ENCODE results near the gene ANKRD61.
"Not testable (repeated sequence)": the region's sequence is repeated elsewhere in the genome, so short reads cannot be mapped to it uniquely, and the experiment has no call there.

The ANKRD61 gene

DNA sequence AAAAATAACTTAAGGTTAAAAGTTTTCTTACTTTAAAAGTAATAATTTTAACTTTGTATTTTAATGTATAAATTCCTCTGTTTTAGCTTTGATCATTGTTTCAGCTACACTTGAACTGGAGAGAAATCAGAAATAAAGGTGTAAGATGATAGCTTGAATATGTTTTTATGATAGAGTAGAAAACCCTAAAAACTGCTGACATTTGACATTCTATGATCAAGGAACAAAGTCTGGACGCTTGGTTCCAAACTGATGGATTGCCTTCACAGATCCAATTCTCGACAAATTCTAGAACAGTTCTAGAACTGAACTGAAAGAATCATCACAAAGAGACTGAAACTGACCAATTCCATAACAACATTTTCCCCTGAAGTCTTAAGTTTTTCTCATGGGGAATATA is at the start of gene ANKRD61:
Gene ANKRD61 (plus strand): TSS at position 389 of the 400 bp plus-strand sequence. CDS start 0 bp downstream, at position 389.
- DNase-seq: no peak

DNA sequence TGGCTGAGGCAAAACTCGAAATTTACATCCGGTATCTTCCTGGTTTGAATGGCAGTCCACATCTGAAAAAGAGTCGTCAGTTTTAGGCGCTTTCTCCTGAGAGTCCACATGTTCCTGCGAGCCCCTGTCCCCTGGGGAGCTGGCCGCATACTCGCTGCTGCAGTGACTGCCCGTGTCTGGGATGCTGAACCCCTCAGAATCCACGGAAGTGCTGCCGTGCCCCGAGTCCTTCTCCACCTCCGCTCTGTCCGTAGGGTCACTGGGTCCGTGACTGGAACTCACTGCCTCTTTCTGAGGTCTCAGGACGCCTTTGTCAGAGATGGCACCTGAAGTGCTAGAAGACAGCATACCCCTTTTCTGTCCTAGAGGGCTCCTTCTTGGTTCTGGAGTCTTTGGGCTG is 44.1 kb upstream of the ANKRD61 start:
- not testable (repeated sequence) for DNase-seq

DNA sequence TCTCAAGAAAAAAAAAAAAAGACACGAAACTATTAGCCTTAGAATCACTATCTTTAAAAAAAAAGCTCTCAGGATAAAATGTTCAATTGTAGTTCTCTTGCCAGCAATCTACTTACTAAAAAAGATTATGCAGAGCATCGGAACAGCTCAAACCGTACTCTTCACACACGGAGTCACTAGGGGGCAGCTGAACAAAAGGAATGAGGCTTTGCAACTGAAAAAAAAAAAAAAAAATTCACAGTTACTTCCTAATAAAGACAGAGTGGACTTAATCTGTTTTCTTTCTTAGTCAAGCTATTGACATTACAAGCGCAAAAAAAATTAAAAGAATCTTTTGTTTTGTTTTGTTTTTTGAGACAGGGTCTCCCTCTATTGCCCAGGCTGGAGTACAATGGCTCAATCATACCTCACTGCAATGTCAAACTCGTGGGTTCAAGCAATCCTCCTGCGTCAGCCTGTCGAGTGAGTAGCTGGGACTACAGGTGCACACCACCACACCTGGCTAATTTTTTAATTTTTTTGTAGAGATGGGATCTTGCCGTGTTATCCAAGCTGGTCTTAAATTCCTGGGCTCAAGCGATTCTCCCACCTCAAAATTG is 33.9 kb upstream of the ANKRD61 start:
- peak in 3 of 4 experiments; percentile 2 to 15 (median 3) for DNase-seq

DNA sequence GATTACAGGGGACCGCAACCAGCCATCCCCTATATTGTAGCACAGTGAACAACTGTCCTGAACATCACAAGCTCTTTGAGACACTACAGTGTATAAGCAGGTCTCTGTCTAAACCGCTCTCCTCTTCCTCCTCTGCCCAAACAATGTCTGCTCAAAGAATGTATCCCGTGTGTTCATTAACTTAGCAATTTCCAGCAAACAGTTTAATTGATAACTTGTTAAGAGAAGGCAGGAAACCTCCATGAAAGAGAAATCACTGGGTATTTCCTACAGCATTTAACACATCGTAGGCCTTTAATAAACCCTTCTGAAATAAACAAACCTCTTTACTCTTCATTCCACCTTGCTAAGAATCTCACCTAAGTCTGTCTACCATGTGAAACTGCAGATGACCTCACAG is 23.8 kb upstream of the ANKRD61 start:
- no peak for DNase-seq

DNA sequence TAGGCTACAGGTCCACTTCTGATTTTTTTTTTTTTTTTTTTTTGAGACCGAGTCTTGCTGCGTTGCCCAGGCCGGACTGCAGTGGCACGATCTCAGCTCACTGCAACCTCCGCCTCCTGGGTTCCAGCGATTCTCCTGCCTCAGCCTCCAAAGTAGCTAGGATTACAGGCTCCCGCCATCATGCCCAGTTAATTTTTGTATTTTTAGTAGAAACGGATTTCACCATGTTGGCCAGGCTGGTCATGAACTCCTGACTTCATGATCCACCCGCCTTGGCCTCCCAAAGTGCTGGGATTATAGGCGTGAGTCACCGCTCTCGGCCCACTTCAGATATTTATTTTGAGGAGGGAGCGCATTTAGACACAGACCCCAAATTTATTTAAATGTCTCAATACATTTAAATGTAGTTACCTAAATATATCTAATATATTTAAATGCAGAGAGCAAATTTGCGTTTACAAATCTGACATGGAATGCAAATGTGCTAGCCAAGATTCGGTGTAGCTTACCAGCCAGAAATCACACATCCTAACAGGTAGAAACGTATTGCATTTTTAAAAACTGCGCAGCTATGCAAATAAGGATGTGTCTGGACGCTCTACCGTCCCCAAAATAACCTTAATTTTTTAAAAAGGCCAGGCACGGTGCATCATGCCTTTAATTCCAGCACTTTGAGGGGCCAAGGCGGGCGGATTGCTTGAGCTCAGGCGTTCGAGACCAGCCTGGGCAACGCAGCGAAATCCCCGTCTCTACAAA is 23.2 kb upstream of the ANKRD61 start:
- DNase-seq: not testable (repeated sequence)

DNA sequence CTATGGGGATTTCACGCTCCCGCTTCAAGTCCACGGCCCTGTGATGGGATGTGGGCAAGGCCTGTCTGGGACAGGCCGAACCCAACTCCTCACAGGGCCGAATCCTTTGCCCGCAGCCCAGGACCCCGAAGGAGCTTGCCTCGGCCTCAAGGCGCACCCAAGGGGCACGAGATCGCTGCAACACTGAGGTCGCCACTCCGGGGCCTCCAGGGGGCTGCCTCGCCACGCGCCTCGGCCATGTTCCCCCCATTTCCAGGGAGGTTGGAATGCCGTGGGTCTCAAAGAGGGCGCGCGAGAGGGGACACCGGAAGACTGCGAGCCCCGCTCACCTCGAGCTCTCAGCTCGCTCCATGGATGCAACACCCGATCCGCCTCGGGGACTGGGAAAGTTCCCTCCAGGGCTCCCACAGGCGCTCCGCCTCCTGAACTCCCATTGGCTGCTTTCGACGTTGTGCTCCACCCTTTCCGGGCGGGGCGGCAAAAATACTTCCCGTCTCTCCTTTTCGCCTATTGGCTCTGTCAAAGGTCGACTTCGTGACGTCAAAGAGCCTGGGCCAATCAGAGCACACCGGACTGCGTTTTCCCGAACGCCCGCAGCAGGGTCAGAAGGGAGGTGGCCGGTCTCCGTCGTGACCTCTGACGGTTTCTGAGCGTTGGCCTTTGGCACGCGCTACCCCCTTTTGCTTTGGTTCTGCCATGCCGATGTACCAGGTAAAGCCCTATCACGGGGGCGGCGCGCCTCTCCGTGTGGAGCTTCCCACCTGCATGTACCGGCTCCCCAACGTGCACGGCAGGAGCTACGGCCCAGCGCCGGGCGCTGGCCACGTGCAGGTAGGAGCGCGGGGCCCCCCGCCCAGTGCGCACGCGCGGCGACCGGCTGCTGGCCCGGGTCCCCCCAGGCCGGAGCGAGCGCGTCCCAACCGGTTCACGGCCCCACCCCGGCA is 22.2 kb upstream of the ANKRD61 start, which contains the start of the genes AIMP2 and PMS2:
Gene AIMP2 (plus strand): TSS at position 605 of the 944 bp plus-strand sequence. CDS start 92 bp downstream, at position 697.
Gene PMS2 (minus strand): TSS at position 382 of the 944 bp plus-strand sequence. CDS start 30 bp downstream, at position 352.
- peak; percentile 78 to 90 (median 82) for DNase-seq

DNA sequence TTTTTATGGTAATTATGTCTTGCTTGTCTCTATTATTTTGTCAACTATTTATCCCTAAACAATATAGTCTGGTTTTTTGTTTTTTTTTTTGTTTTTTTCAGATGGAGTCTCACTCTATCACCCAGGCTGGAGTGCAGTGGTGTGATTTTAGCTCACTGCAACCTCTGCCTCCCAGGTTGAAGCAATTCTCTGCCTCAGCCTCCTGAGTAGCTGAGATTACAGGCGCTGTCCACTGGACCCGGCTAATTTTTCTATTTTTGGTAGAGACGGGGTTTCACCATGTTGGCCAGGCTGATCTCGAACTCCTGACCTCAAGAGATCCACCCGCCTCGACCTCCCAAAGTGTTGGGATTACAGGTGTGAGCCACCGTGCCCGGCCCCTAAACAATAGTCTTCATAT is 20.8 kb upstream of the ANKRD61 start:
- DNase-seq: not testable (repeated sequence)

DNA sequence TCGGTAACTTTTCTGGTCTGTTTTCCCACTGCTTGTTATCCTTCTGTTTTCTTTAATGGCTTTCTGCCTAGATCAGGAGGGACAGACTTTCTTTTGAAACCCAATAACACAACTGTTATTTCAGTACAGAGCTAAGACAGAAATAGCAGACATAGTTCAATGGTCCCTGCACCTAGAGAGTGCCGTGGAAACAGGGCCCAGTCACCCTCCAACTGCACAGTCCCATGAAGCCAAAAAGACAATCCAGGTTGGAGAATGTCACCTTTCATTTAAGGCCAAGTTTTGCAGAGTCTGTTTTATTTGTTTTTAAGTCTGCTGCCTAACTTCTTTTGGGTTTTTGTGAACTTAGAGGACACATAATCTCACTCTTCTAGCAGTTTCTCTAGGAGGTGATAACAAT is 19.6 kb upstream of the ANKRD61 start:
- DNase-seq: no peak

DNA sequence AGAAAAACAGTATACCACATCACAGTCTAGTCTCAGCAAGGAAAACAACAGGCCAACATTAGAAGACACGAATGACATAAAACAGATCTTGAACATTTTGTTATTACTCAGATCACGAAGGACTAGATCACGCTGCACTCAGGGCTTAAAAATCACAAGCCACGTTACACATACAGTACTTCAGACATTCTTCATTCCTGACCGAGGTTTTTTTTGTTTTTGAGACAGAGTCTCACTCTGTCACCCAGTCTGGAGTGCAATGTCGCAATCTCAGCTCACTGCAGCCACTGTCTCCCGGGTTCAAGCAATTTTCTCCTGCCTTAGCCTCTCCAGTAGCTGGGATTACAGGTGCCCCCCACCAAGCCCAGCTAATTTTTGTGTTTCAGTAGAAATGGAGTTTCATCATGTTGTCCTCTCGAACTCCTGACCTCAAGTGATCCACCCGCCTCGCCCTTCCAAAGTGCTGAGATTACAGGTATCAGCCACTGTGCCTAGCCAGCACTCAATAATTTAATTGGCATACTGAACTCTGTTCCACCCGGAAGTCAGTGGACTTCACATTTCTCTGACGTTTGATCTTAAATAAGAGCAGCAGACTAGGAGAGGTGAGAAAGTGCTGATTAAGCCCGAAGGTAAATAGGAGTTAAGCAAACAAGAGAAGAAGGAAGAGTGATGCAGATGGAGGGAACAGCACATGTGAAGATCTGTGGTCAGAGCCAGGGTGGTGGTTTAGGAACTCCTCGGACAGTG is 18.6 kb upstream of the ANKRD61 start:
- no peak for DNase-seq

DNA sequence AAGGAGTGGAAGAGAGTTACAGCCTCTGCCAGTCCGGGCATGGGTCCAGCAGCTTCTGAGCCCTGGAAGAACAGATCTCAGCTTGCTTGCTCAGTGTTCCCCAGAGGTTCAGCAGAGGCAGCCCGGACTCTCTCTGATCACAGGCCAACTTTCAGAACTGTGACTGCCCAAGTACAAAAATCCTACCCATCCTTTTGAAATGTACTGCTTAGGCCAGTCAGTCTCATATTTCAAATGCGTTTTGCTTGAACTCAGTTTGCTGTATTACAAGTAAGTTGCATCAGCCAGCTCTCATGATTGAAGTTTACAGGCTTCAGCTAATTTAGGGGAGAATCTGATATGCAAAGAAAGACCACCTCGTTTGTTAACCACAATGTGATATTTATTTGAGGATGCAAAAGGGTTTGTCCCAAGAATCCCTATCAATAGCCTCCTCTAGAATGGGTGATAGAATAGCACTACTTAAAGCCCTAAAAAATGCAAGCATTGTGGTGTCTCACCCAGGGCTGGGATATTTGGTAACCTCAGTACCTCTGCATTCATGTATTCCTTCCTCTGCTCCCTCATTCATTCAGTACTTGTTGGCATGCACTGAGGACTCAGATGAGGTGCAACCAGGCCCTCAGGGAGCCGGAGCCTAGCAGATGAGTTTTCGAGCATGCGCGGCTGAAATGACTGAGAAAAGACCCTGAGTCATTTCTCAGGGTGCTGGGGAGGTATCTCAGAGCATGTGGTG is 15.1 kb upstream of the ANKRD61 start:
- DNase-seq: no peak

DNA sequence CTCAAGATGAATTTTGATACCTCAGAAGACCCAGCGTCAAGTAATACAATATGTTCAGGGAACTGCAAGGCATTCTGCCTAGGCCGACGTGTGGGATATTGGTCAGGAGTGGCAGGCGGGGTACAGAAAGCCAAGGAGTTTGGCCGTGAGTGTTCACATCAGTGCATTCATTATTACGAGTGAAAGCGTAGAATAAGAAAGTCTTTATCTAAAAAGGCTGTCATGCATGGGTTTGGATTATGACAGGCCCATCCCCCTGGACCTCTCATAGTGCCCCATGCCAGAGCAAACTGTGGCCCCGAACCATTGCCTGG is 14.6 kb upstream of the ANKRD61 start:
- no peak for DNase-seq

DNA sequence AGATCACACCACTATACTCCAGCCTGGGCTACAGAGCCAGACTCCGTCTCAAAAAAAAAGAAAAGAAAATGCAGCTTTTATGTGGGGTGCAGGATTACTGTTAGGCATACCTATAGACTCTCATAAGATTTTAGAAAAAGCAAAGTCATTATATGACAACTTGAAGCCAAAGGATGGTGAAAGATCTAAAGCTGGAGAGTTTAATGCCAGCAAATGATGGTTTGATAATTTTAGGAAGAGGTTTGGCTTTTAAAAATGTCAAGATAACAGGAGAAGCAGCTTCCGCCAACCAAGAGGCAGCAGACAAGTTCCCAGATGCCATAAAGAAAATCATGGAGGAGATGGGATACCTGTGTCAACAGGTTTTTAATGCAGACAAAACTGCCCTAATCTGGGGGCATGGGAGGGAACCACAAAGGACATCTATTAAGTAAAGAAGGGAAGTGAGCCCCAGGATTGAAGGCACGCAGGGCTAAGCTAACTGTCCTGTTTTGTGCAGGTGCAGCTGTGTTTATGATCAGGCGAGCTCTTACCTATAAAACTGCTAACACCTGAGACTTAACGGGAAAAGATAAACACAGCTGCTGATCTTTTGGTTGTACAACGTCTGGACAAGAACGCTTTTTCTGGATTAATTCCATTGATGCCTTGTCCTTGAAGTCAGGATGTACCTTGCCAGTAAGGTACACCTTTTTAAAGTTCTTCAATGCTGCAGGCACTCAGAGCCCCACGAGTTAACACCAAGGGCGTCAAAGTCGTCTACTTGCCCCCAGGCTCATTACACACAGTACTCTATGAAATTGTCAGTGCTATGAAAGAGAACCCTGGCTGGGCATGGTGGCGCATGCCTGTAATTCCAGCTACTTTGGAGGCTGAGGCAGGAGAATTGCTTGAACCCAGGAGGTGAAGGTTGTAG is 10.5 kb upstream of the ANKRD61 start:
- no peak for DNase-seq

DNA sequence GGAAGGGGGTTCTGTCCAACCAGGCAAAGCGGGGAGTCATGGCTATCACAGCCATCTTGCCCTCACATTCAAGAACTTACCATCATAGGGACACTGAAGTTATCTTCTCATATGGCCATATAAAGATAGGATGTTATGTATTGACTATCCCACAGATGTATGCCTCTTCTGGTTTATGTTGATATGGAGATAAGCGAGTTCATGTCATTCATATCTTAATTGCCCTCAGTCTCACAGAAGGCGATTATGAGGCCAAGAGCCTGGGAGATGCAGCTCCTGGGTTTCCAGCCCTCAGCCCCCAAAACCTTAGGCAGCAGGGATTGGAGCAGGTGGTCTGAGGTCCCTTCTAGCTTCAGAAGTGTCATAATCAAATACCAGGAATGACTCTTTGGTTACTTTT is 8.5 kb upstream of the ANKRD61 start:
- DNase-seq: no peak

DNA sequence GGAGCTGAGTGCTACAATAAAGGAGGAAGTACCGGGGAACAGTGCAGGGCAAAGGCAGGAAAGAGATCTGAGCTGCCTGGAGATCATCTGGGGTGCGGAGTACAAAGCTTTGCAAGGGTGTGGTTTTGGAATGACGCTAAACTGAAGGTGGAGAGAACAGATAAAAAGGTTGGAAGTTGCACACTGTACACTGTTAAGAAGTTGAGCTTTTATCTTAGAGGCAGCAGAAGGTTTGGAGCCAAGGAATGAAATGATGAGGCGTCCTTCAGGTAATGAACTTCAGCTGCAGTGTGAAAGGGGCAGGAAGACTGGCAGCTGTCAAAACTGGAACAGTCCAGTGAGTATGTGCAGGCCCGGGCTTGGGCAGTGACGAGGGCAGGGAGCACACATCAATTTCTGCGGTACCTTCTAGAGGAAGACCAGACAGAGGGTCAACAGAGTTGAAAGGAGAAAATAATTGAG is 7.2 kb upstream of the ANKRD61 start:
- DNase-seq: no peak

DNA sequence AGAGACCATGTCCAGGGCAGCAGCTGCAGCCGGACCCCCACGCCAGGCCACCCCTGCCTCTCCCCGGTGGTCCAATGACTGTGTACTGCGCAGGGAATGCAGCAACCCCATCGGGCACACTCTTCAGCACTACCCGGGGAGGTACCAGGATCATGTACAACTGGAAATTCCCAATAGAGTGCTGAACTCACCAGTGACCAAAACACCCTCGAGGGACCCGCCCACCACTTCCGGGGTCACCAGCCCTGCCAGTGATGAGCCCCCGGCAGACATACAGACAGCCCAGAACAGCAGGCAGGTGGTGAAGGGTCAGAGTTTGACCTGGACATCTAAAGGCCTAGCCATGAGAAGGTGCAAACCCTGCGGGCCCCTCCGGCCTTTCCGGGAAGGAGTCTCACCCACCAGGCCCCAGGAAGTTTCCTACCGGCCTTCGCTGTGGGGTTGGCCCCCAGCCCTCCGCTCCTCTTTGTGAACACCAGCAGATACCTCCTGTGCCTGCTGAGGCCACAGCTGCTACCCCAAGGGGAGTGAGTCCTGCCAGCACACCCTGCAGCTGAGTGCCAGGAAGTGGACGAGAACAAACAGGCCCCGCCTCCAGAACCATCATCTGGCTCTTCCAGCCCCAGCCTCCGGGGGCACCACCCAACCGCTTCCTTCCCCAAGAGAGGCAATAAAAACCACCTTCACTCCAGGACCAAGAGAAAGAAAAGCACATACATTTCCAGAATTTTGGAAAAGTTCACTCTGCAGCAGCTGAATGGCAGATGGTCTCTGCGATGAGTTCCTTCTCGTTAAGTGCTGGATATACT is 5.0 kb upstream of the ANKRD61 start:
- peak in 2 of 4 experiments; percentile 56 to 67 for DNase-seq

DNA sequence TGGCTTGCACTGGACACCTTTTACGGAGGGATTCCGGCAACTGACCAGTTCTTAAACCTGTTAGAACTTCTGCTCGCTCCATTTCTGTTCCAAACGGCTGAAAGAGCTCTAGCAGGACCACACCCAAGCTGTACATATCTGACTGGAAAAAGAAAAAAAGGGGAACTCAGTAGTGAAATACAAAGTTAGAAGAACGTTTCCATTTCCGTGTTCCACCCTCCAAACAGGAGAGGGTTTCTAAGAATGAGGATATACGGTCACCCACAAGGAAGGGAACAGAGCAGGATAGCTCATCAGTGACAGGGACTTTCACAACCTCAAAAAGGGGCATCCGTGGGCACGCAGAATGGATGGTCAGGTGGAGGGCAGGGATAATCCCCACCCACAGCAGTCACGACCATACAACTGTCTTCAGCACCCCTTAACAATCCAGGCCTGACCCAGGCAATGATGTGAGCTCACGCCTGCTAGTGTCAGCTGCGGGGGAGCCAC is 4.3 kb upstream of the ANKRD61 start:
- DNase-seq: no peak

DNA sequence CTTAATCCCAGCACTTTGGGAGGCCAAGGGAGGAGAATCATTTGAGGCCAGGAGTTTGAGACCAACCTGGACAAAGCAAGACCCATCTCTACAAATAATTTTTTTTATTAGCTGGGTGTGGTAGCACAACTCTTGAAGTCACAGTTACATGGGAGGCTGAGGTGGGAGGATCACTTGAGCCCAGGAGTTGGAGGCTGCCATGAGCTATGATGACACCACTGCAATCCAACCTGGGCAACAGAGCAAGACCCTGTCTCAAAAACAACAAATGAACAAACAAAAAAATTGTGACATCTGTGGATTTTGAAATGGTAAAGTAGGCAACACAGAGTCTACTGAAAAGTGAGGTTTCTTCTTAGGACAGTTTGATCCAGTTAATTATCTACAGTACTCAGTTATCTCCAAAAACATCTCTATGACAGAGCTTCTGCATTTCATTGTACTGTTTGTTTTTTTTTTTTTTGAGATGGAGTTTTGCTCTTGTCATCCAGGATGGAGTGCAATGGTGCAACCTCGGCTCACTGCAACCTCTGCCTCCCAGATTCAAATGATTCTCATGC is 3.3 kb upstream of the ANKRD61 start:
- DNase-seq: no peak

DNA sequence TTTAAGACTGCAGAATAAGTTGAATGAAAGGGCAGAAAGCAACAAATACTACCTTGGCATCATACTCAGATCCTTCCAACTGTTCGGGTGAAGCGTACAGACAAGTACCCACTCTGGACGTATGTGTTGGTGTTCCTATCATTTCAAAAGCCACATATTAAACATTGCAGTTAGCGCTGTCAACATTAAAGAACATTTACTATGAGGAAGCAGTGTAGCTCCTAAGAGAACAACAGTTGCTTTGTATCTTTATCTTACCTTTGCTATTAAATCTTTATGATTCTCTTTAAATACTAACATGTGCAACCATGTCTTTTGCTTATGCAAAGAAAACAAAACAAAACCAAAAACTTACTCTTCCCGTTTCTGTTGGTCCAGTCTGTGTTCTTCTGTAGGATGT is 2.6 kb upstream of the ANKRD61 start:
- no peak for DNase-seq

DNA sequence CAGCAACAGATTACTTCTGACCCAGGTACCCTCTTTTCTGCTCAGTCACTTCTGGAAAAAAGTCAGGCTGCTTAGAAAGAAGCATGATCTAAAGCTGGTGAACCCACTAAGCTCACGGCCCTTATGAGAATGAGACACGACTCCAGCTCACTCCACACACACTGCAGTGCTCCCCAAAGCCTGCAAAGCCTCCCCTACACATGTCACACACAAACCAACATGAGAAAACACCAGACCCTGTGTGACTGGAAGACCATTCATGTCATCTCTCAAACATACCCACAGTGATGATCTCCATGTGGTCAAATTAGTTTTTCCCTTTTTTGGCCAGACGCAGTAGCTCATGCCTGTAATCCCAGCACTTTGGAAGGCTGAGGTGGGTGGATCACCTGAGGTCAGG is 391 bp downstream of the ANKRD61 start:
- DNase-seq: no peak

Measured in activated naive CD4-positive, alpha-beta T cell (primary cell).